Nucleus accumbens (tissue), 56 donors: ENCODE data around the gene ADGRL3.
"Not testable (repeated sequence)": the region's sequence is repeated elsewhere in the genome, so short reads cannot be mapped to it uniquely, and the experiment has no call there.

ENCODE experiments used
- DNase-seq, 56 donors: peaks; one replicate each; lab custom pipeline; 2025; lab: John Stamatoyannopoulos, UW

The ADGRL3 gene

GRCh38 chr4:61468024-61468720 is 268.0 kb downstream of the ADGRL3 start:
- DNase-seq, result peak in 1 of 56 donors; percentile 3

- no peak for DNase-seq
These were observed 273.2 kb downstream of the ADGRL3 start for GRCh38 chr4:61473306-61473705.

GRCh38 chr4:61478340-61478739 is 278.2 kb downstream of the ADGRL3 start:
- DNase-seq, result no peak

- no peak for DNase-seq
These were observed 284.9 kb downstream of the ADGRL3 start for GRCh38 chr4:61485056-61485455.

GRCh38 chr4:61489927-61490326 is 289.8 kb downstream of the ADGRL3 start:
- no peak for DNase-seq

- no peak for DNase-seq
These were observed 292.9 kb downstream of the ADGRL3 start for GRCh38 chr4:61493041-61493440.

GRCh38 chr4:61493470-61493869 is 293.3 kb downstream of the ADGRL3 start:
- DNase-seq, result no peak

- DNase-seq, result peak in 8 of 56 donors; percentile 1 to 30 (median 2)
These were observed 300.8 kb downstream of the ADGRL3 start for GRCh38 chr4:61500883-61501282.

- DNase-seq, result no peak
These were observed 301.7 kb downstream of the ADGRL3 start for GRCh38 chr4:61501812-61502211.

- DNase-seq, result no peak
These were observed 305.9 kb downstream of the ADGRL3 start for GRCh38 chr4:61505773-61506685.

GRCh38 chr4:61507091-61507490 is 307.0 kb downstream of the ADGRL3 start:
- DNase-seq, result no peak

GRCh38 chr4:61509721-61510241 is 309.7 kb downstream of the ADGRL3 start:
- DNase-seq, result not testable (repeated sequence)

GRCh38 chr4:61511716-61512488 is 311.8 kb downstream of the ADGRL3 start:
- DNase-seq, result no peak

- no peak for DNase-seq
These were observed 314.9 kb downstream of the ADGRL3 start for GRCh38 chr4:61514991-61515390.

GRCh38 chr4:61517144-61517543 is 317.0 kb downstream of the ADGRL3 start:
- DNase-seq, result no peak

GRCh38 chr4:61520166-61520565 is 320.0 kb downstream of the ADGRL3 start:
- no peak for DNase-seq

- DNase-seq, result no peak
These were observed 320.6 kb downstream of the ADGRL3 start for GRCh38 chr4:61520681-61521160.

GRCh38 chr4:61521451-61521850 is 321.3 kb downstream of the ADGRL3 start:
- no peak for DNase-seq

- no peak for DNase-seq
These were observed 322.2 kb downstream of the ADGRL3 start for GRCh38 chr4:61522312-61522711.

GRCh38 chr4:61527888-61528287 is 327.8 kb downstream of the ADGRL3 start:
- no peak for DNase-seq

- DNase-seq, result no peak
These were observed 328.5 kb downstream of the ADGRL3 start for GRCh38 chr4:61528595-61528994.
